Body of pancreas (tissue), 4 donors: ENCODE data around the gene DYRK3.

Experiments used
- POLR2A ChIP-seq, 3 donors: fragments of 450-650 bp; IDR thresholded peaks; one replicate each; pipeline ENCODE4 v1.6.1; 2016; ENCODE audit warnings: antibody characterized with exemption in 3 of 3, mild to moderate bottlenecking in 2 of 3
- TF ChIP-seq, protein P1 (sequence below), 7 experiments: fragments of 450-650 bp in 4 of 7; fragments of 200-600 bp in 3 of 7; sonication (generic) in 3 of 7; IDR thresholded peaks; one replicate each; pipeline ENCODE4 v1.5.1; 2016 to 2019; ENCODE audit warnings: antibody characterized with exemption in 7 of 7

DNA sequence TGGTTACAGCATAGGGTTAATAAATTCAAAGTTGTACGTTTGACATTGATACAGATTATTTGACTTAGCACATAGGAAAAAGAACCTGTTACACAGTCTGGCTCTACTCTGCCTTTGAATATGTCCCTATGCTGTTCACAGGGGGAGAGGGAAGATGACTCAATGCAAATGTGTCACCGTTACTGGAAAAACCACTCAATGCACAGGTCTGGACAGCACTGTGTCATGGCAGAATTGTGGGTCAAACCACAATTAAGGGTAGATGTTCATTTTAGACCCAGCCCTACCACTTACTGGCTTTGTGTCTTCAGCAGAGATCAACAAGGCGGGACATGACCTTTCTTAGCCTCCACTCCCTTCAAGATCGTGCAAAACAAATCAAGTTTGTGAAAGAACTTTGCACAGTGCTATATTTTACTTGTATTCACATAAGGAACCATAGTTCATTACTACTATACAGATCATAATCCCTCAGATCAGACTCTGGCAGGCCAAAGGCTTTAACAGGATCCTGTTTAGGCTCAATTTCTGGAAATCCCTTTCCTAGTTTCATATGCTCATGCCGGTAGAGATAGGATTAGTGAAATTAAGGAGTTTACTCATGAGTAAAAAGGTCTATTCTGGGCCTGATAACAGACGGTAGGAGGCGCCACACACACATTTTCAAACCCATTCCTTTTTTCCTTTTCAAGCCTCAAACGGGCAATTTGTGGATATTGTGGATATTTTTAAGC, 45.1 kb upstream of the DYRK3 start:
- TF ChIP-seq POLR2A (IDR thresholded peaks at IDR 0.05), result no peak
- TF ChIP-seq, protein P1, sequence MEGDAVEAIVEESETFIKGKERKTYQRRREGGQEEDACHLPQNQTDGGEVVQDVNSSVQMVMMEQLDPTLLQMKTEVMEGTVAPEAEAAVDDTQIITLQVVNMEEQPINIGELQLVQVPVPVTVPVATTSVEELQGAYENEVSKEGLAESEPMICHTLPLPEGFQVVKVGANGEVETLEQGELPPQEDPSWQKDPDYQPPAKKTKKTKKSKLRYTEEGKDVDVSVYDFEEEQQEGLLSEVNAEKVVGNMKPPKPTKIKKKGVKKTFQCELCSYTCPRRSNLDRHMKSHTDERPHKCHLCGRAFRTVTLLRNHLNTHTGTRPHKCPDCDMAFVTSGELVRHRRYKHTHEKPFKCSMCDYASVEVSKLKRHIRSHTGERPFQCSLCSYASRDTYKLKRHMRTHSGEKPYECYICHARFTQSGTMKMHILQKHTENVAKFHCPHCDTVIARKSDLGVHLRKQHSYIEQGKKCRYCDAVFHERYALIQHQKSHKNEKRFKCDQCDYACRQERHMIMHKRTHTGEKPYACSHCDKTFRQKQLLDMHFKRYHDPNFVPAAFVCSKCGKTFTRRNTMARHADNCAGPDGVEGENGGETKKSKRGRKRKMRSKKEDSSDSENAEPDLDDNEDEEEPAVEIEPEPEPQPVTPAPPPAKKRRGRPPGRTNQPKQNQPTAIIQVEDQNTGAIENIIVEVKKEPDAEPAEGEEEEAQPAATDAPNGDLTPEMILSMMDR (IDR thresholded peaks at IDR 0.05), result peak in 5 of 7 experiments; percentile 6 to 21 (median 13)
